ENCODE data around the gene IL34.

The IL34 gene

DNA sequence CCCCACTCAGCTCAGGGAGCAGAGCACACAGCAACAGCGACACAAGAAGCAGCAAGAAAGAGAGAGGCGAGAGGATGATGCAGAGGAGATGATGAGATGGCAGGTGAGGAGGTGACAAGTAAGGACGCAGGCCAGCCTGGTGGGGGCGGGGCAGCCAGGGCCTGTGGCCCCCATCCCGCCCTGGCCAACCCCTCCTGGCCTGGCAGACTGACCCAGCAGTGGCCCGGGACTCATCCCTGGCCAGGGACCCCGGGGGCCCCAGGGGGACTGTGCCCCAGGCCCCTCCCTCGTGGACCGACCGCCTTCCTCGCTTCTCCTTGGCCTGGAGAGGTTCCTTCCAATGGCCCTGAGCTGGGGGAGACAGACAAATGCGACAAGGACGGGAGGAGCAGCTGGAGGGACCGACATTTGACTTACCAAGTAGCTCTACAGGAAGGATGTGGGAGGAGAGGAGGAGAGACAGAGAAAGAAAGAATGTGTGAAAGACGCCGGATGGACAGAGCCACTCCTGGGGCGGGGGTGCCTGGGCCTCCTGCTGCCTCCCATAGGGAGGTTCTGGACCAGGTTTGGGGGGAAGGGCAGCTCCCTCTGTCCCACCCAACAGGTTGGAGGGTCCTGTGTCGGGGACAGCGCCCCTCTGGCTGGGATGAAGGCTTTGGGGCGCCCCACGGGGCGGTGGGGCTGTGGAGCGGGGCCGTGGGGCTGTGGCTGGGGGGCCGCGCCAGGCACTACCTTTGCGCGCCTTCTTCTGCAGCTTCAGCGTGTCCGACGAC, 32.7 kb downstream of the IL34 start:
- no peak for DNase-seq (ENCODE audit: low spot score)
- TF ChIP-seq, protein P1, sequence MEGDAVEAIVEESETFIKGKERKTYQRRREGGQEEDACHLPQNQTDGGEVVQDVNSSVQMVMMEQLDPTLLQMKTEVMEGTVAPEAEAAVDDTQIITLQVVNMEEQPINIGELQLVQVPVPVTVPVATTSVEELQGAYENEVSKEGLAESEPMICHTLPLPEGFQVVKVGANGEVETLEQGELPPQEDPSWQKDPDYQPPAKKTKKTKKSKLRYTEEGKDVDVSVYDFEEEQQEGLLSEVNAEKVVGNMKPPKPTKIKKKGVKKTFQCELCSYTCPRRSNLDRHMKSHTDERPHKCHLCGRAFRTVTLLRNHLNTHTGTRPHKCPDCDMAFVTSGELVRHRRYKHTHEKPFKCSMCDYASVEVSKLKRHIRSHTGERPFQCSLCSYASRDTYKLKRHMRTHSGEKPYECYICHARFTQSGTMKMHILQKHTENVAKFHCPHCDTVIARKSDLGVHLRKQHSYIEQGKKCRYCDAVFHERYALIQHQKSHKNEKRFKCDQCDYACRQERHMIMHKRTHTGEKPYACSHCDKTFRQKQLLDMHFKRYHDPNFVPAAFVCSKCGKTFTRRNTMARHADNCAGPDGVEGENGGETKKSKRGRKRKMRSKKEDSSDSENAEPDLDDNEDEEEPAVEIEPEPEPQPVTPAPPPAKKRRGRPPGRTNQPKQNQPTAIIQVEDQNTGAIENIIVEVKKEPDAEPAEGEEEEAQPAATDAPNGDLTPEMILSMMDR (IDR thresholded peaks at IDR 0.05; ENCODE audit: extremely low read depth, missing control alignments), result no peak

DNA sequence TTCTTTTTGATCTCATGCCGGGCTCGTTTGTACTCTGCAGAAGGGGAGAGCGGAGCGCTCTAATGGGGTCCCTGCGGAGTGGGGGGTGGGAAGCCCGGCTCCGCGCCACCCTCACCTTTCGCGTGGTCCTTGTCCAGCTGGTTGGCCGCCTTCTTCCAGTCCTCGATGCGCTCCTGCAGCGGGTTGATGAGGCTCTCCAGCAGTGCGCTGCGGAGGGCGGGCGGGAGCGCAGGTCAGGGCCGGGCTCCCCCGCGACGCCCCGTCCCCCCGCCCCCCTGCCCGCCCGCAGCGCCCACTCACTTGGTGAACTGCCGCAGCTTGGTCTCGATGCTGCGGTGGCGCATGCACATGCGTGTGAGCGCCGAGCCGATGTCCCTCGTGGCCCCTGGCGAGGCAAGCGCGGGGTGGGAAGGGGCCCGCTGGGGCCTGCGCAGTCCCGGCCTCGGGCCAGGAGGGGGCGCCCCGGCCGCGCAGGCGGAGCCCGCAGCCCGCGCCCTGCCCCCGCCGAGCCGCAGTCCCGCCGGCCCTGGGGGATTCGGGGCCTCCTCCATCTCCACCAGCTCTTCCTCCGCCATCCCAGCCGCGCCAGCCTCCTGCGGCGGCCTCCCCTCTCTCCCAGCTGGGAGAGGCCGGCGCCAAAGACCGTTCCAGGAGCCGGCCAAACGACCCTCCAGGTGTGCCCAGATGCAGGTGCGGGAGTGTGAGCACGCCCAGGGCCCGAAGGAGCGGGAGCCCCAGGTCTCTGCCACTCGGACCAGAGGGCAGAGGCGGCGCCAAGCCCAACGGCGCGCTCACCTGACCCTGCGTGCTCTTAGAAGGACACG, 33.5 kb downstream of the IL34 start:
- TF ChIP-seq, protein P1 (IDR thresholded peaks at IDR 0.05; ENCODE audit: extremely low read depth, missing control alignments), result no peak
- DNase-seq (ENCODE audit: low spot score), result peak; percentile 74

DNA sequence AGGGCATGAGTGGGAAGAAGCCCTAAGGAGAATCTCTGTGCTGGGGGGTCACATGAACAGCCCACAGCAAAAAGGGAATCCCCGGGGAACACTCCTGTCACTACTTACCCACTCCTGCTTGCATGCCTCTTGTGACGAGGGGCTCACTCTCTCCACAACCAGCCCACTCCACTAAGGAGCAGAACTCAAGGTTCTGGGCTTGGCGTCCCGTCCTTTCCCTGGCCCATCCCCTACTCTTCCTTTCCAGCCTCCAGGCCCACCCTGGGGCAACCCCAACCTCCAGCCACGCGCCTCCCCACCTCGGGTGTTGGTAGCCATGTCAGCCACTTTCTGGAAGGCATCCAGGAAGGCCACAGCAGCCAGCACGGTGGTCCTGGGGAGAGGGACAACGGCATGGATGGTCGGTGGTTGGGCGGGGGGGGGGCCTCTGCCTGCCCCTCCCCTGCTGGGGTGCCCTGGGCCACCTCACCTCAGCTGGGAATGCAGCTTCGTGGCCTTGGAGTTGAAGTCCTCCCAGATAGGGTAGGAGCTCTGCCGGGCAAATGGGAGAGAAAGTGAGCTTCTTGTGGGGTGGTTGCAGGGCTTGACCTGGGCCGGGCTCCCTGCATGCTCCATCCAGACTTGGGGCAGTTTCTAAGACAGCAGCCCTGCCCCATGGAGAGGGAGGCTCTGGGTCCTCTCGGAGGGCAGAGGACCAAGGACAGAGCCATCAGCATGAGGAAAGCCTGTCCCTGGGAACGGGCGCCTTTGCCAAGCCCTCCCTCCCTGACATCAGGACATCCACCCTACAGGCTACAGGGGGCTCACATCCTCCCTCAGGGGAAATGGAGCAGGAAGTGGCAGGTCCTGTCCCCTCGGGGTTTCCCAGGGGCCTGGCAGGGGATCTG, 34.4 kb downstream of the IL34 start:
- TF ChIP-seq, protein P1 (IDR thresholded peaks at IDR 0.05; ENCODE audit: extremely low read depth, missing control alignments), result no peak
- DNase-seq (ENCODE audit: low spot score), result no peak

DNA sequence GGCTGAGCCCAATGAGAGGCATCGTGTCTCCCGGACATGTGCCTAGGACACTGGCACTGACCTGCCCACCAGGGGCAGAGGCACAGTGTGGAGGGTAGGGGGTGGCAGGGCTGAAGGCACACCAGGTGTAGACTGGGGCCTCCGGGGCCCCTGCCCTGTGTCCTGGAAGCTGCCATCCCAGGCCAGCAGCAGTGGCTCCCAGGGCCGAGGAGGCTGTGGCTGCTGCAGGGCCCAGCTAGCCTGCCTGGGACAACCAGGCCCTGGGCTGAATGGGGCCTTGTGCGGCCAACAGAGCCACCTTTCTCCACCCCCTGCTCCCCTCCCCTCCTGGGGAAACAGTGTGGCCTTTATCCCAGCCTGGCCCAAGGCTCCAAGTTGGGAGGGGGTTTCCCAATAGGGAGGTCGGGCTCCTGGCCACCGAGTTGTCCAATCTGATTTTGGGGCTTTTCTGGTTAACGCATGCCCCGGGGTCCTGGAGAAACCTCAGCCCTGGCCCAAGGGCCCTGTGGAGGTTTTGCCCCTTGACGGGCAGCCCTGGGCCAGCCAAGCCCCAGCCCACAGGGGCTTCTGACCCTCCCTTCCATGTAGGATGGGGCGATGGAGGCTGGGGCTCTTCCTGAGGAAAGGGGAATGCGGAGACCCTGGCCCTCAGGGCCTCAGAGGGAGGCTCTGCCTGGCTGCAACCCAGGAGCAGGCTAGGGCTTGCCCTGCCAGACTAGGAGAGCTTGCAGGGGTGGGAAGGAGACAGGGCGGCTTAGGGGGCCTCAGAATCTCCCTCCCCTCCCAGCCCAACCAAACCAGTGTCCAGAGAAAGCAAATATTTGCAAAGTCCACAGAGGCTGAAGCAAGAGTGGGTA, 35.3 kb downstream of the IL34 start:
- DNase-seq (ENCODE audit: low spot score), result no peak
- TF ChIP-seq, protein P1 (IDR thresholded peaks at IDR 0.05; ENCODE audit: extremely low read depth, missing control alignments), result no peak

DNA sequence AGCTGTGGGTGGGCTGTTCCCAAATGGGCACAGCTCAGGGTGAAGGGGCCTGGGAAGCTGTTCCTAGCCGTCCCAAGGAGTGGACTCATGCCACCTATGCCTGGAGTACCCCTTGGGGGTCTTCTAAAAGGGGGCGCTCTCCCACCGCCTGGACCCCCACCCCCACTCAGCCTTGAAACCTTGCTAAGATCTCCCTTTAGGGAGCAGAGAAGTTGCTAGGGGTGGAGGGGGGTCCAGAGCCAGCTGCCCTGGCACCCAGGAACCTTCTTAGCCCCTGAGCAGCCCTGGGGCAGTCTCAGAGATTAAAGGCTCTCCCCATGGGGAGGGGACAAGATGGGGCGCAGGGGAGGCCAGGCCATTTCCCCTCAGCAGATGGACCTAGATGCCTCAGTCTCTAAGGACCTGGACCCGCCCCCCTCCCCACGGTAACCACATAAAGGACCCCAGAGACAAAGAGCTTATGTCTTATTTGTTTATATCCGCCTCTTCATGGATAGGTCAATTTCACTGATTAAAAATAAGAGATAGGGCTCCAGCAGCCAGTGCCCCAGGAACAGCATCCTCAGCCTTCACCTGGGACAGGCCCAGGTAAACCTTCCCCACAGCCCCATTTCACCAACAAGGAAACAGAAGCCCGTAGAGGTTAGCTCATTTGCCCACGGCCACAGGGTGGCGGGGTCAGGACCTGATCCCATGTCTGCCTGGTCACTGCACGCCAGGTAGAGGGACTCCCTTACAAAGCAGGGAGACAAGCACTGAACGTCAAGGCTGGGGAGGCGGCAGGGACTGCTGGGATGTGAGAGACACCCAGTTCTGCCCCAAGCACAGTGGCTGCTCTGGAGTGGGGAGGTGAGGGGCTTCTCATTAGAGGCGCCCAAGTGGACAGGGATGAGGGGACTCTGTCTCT, 36.1 kb downstream of the IL34 start:
- TF ChIP-seq, protein P1 (IDR thresholded peaks at IDR 0.05; ENCODE audit: extremely low read depth, missing control alignments), result no peak
- no peak for DNase-seq (ENCODE audit: low spot score)

Measured in GM20000 (cell line).